Stimulated activated CD4-positive, alpha-beta T cell treated with anti-CD3 and anti-CD28 coated beads, Interleukin-2, amount 100 ng/mL, for 48 hours (primary cell): ENCODE data around the gene ATIC.

ENCODE experiments used
- DNase-seq, 2 donors: peaks; one replicate each; pipeline ENCODE4 v3.0.0-alpha.2; 2020

ATIC gene

DNA sequence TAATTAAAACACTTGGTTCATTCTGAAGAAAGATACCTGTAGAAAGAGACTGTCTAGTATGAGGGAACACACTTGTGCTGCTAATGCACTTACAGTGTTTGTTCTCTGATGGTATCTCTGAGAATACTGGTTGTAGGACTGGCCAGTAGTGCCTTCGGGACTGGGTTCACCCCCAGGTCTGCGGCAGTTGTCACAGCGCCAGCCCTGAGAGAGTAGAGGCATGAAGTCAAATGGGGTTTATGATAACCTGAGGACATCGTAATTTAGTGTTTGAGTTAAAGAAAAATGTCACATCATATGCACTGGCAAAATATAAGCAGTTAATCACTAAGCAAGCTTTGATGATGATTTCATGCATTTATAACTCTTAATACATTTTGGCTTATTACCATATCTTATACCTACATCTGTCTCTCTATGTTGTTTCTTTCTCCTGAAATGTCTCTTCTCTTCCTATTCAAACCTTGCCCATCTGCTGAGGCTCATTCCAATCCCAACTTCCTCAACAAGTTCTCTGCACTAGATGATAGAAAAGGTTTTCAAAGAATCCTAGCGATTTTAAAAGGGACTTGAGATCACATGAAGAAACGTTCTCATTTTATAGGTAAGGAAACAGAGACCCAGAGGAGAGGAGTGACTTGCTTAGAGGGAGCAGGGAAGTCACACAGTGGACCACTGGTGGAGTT is 50.2 kb downstream of the ATIC start:
- DNase-seq, result no peak

DNA sequence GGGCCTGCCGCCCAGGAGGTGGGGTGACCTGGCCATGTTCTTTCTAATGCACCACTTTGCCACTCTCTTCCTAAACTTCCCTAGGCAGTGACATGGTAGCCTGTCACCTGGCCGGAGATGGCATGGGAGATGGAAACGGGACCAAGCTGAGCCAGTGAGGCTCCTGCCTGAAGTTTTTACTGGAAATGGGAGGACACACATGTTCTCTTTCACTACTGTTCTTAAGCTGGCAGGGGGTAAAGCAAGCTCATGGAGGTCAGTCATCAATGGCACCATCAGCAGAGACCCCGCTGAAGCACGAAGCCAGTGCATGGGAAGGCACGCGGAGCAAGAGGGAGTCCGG is 50.7 kb downstream of the ATIC start:
- DNase-seq, result no peak

DNA sequence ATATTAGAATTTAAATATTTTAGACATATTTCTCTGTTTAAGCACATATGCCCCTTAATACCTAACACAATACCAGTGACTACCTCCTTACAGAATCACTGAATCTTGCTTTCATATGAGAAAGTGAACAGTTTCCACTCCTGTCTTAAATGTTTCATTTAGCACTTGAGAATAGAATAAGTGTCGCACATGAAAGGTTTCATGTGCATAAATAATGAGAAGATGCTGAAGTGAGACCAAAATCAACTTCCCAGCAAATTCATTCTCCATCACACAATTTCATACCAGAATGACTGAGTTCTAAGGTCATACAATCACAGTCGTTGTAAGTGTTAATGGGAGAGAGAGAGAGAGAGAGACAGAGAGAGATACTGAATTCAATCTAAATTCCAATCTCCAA is 51.2 kb downstream of the ATIC start:
- no peak for DNase-seq

DNA sequence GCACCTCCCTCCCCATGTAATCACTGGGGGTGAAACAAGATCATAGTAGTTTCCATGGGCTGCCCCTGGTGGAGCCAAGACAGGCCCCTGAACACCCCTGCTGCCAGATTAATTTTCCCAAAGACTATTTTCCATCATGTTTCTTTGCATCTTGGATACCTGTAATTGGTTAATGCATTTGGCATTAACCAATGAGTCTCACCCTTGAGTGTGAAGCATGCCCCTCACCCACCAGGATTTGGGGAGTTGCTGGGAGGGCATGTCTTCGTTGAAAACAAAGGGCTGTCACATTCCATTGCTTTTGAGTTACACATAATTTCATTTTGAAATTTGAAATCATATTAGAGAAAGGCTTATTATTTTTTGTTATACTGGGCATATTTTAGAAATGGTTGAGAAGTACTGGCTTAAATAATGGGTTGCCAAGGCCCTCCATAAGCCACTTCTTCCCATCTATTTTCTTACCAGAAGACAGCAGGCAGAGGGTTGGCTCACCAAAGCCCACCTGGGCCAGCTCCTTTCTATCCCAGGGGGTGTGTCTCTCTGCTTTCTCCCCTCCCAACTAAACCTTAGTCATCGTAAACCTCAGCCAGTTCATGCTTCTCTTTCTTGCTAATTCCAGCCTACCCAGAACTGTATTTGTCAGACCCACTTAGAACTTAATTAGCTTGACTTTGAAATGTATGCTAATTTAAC is 51.8 kb downstream of the ATIC start:
- no peak for DNase-seq

DNA sequence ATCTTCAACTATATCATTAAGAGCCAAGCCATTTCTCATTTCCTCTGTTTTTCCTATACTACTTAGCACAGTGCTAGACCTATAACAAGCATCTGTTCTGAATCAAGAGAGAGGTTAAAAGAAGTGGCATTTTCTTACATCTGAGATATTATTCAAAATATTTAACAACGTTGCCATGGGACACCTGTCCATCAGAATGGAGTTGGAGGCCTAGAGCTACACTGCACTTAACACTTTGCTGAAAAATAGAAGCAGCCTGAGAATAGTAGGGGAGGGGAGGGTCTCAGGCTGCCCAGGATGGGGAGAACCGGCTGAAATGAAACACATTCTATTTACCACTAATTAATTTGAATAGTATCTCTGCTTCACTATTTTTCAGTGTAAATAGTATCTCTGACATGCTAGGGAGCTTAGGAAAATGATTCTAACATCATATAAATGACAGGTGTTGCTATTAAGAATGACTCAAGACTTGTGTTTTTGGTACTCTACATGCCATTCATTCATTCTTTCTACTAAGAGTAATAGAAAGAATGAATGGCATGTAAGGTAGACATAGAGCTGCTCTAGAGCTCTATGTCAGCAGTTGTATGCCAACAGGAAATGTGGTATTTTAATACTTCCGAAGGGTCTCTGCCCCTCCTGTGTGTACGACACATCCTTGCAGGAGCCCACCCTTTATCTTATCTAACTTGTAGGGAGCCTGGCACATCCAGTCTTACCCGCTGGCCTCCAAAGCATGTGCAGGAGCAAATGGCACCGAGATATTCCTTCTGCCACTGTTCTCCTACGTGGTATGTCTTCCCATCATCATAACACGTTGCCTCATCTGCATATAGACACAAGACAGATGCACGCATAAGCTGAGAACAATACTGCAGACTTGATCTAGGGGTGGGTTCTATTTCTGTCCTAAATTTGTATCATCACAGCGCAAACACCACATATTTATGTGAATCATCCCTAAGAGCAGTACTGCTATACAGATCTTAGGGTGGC is 52.6 kb downstream of the ATIC start:
- DNase-seq, result no peak

DNA sequence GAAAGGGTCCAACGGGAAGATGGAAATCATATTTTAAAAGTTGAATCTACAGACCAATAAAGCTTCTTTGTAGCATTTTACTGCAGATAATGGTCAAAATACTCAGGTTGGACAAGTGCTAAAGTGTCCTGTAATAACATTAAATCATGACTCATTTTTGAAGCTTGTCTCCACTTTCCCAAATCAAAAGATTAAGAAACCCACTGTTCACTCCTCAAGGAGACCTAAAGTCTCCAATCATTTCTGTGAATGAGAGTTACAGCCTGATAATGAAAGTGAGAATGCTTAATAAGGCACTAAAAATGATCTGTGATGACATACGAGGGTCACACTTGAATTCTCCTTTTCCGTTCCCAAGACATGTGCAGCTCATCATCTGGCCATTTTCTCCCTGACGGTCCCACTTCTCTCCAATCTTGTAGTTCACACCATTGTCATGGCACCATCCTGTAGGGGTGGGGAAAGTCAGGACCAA is 53.4 kb downstream of the ATIC start:
- no peak for DNase-seq

DNA sequence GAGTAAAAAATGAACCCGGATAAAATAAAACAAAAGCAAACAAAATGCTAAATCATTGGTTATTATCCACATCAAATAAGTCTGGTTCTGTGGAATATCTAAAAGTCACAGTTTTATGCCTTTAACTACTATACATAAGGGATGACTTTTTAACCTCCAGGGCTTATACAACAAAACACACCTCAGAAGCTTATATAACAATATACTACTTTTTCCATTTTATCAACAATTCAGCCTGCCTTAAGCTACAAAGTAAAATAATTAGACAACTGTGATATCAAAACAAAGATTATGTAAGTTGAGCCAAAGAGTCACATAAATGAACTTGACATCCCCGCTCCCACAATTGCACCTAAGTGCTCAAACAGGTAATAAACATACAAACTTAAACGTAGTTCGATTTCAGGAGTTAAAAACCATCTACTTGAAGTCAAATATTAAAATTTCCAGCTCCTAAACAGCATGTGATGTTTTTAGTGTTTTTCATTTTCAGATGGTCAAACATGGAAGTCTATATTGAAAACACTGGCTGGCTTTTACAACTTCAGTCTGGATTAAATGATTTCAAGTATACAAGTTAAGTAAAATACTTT is 54.7 kb downstream of the ATIC start:
- no peak for DNase-seq

DNA sequence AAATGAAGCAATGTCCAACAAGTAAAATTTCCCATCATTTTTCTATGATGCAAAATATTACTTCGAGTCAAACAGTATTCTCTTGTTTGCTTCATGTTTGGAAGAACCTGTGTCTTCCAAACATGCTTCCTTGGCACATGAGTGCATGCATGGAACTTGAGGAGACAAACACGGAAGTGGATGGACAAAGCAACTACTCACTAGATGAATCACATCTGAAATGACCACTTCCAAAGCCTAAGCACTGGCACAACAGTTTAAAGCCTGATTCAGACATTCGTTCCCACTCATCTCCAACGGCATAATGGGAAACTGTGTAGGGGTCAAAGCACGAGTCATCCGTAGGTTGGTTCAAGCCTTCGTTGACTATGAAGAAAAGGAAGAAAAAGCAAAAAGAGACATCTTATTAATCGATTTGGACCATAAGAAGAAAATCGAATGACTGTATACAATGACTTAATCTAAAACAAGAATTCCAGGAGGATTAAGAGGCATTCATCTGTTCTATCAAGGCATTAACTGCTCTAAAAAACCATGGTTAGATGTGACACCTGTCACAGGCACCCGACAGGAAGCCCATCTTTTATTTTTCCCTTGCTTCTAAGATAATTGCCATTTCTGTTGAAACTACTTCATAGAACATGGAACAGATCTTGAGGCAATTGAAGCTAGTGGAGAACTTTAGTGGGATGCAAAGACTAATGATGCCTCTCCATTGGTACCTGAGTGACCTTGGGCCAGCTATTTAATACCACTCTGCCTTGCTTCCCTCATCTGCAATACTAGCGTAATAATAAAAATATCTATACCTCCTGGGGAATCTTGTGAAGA is 56.0 kb downstream of the ATIC start:
- no peak for DNase-seq

DNA sequence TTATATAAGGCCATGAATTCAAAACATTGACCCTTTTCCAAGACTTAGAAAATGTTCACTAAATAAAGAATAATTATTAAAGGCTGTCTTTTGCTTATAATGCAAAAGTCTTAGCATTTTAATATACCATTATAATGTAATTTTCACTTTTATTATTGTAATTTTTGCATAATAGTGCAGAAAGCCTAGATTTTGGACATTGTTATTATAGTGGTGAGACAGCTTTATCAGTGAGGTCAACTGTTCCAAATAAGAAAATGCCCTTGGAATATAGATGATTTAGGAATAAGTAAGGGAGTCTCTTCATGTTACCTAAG is 56.6 kb downstream of the ATIC start:
- no peak for DNase-seq

DNA sequence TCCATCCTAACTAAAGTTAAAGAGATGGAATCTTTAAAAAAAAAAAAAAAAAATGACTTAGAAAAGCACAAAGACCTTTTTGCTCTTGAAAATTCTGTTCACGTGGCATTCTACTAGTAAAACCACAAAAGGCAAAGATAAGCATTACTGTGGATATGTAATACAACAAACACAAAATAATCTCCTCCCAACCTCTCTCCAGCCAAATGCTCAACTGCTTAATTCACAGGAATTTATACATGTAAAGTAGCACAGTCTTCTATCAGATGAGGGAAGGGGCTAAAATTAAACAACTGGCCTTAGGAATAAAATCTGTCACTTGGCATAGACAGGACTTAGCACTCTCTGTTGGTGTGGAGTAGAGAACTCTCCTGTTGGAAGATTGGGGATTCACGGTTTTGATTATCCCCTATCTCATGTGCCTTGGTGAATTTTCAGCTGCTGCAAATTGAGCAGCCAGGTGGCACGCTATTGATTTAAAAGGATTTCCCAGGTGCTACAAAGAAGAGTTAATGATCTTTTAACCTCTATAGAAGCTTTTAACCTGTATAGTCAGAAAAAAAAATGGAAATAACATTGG is 57.4 kb downstream of the ATIC start:
- no peak for DNase-seq

DNA sequence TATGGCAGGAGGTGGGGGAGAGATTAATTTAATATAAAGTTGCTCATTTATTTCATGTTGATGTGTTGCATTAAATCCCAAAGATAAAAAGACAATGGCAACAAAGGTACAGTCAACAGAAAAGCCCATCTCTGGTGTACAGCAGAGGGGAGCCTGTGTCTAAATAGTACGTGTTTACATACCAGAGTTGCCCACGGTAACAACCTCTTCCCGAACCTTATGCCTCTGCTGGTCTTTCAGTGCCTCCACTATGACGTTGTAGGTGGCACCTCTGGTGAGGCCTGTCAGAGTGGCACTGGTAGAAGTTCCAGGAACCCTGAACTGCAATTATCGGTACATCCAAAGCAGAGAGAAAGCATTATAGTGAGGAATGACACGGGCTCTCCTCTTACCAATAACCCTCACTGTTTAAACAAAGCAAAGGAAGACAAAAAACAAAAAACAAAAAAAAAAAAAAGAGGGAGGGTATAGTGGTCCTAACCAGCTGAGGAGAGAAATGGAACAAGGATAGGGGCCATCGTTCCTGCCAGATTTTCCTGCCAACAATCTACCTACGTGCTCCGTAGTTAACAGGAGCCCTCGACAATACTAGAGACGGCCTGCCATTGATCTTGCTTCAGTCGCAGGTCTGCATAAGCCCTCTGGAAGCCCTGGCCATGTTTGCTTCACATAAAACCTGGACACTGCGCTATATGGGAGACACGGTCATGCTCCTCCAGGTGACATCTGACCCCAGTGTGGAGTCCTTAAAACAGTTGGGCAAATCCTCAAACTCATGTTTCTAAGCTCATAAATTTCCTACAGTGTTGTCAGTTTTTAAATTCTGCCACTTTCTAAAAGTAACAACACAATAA is 58.5 kb downstream of the ATIC start:
- no peak for DNase-seq

DNA sequence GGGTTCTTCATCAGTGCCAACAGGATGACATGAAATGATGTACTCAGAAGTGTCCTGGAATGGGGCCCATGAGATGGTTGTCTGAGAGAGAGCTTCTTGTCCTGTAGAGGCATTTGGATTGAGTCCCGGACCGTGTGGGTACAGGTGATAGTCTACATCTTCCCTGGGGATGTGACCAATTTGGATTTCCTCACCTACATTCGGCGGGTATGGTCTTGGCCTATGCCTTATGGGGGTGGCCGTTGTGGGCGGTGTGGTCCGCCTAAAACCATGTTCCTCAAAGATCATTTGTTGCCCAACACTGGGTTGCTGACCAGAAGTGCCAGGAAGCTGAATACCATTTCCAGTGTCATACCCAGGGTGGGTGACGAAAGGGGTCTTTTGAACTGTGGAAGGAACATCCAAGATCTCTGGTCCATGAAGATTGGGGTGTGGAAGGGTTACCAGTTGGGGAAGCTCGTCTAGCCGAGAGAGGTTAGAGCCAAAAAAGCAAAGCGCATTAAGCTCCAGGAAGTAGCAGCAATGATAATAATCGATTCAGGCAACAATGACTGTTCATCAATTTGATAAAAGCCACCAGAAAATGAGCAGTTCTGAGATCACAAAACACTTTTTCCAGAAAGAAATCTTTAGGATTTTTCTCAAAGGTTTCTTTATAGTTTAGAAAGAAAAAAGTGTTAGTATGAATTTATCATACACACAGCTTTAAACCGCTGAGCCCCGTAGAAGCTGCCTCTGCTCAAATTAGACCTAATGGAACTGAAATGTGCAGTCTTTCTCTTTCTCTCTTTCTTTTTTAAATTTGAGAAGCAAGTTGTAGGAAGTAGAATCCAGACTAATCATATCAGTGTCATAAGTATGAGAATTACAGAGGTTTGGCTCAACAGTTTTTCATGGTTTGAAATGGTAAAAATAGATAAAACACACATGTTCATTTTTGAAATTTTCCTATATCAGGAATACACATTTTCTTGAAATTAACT is 60.3 kb downstream of the ATIC start:
- no peak for DNase-seq

DNA sequence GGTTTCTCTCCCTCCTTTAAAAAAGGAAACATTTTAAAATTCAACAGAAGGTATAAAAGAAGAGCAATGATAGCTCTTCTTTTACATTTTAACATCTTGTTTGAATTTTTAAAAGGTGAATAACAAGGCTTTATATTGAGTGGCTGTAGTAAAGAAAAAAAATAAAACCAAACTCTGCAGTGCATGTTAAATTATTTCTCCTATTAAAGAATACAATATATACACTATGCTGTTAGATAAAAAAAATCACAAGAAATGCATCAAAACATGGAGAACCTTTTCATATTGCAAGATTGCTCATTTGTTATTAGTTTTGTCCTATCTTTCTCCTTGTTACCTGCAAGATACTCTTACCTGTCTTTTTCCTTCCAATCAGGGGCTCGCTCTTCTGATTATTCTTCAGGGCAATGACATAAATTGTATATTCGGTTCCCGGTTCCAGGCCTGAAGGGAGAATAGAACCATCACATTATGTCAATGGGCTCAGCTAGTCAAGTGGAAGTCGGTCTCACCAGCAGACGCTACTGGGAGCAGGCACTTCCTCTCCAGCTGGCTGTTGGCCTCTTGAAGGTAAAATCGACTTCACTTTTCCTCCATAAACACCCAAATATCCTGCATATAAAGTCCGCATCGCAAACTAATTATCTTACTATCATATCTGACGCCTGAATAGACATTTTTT is 61.2 kb downstream of the ATIC start:
- no peak for DNase-seq

DNA sequence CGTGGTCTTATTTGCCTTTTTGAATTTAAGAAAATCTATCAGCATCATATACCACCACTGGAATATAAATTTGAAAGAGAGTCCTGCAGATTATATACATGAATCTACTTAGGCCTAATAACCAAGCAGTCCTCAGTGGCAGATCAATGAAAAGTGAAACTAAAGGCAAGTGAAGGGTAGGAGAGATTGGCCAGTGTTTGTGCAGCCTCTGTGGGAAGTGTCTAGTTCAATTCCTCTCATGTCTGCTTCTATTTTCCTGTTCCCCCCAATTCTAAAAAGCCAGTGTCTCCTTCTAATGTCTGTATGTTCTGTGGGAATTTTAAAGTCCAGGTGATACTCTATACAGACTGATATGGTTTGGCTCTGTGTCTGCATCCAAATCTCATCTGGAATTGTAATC is 62.1 kb downstream of the ATIC start:
- no peak for DNase-seq

DNA sequence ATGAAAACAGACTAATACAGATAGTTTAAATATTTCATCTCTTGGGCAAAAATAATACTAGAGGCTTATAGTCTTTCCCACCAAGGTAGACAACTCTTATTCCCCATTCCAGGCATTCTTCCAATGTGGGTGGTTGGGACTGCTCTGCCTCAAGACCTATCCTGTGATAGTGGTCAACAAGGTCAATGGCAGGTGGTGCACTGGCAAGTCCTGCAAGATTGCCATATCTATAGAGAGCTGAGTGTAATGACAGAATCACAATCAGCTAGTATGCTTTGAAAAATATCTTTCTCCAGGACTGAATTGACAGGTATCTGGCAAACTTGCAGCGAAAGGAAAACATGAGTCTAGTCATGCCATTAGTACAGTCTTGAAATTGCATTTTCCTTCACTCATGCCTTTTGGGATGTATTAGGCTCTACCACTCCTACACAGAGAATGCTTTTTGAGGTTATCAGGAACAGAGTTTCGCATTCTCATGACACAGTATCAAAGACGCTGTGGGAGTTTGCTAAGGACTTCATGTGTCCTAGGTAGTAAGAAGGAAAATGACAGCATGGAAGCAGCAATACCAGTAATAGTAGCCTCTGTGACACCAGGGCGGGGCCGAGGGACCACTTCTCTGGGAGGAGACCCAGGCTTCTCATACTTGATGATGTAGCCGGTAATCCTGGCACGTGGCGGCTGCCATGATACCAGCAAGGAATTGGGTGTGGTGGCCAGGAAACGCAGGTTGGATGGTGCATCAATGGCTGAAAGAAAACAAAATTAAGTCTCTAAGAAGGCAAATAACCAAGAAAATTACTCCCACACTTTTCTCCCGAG is 63.0 kb downstream of the ATIC start:
- DNase-seq, result no peak

DNA sequence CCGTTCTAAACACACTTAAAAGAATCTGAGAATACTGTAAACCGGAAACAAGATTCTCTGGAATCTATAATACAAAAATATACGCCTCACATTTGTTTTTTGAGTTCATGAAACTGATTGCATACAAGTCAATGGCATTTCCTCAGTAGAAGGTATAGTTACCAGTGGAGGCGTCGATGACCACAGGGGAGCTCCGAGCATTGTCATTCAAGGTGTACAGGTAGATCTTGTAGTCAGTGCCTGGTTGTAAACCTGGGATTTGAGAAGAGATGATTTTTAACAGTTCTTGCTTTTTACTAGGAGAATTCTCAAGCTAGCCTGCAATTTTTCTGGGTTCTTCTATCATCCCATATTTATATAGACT is 63.6 kb downstream of the ATIC start:
- no peak for DNase-seq

DNA sequence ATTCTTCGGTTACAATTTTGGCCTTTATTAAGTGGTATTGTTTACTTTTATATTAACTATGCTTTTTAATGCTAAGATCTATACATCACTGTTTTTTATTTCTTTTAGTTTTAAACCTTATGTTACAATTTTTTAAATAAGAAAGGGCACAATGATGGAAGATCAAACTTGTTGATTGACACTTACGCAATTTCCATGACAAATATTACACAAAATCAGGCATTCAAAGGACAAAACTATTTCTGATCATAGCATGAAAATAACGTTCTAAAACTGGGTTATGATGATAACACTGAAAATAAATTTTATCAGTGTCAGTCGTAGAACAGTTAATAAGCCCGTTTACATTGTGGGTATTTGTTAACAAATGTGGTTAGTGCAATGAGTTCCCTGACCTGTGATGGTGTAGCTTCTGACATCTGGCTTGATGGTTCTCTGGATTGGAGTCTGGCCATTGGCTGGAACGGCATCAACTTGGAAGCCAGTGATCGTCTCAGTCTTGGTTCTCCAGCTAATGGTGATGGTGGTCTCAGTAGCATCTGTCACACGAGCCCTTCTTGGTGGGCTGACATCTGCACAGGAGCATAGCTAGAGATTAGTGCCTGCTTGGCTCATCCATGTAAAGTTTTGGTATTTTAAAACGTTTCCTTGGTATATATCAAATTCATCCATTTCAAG is 64.4 kb downstream of the ATIC start:
- DNase-seq, result no peak

DNA sequence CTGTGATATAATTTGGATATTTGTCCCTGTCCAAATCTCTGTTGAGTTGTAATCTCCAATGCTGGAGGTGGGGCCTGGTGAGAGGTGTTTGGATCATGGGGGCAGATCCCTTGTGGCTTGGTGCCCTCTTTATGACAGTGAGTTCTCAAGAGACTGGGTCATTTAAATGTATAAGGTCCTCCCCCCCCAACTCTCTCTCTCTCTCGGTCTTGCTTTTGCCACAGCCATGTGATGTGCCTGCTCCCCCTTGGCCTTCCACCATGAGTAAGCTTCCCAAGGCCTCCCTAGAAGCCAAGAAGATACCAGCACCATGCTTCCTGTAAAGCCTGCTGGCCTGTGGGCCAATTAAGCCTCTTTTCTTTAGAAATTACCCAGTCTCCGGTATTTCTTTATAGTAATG is 65.4 kb downstream of the ATIC start:
- no peak for DNase-seq
